AG04449 (cell line): Measurements from ENCODE around the gene CCDC85B.

Experiments used
- CTCF ChIA-PET: fragments of 350-600 bp; formaldehyde crosslinking; extraction: SDS; loops from one replicate; lab custom pipeline; 2021; ENCODE audit warnings: antibody characterized with exemption; lab: Yijun Ruan, JAX
- POLR2A ChIA-PET: fragments of 400-600, 350-600 bp; formaldehyde crosslinking; extraction: SDS; loops from one replicate; lab custom pipeline; 2020; ENCODE audit warnings: antibody characterized with exemption, inconsistent platforms; lab: Yijun Ruan, JAX
- DNase-seq: peaks from one replicate; pipeline ENCODE4 v3.0.0-alpha.2; 2010; ENCODE audit warnings: low read depth, low spot score
- H3K4me3 ChIP-seq: 2 replicates; pipeline ENCODE4 v1.5.1; 2011; ENCODE audit warnings: low read depth, mild to moderate bottlenecking, control low read depth, low read length
- TF ChIP-seq, protein P1 (sequence below): IDR thresholded peaks from one replicate; pipeline ENCODE4 v1.5.1; 2011; ENCODE audit warnings: mild to moderate bottlenecking, moderate library complexity, low read length, control low read depth, inconsistent platforms; ENCODE audit not compliant: insufficient read depth; ENCODE audit errors: missing control alignments

The CCDC85B gene

DNA sequence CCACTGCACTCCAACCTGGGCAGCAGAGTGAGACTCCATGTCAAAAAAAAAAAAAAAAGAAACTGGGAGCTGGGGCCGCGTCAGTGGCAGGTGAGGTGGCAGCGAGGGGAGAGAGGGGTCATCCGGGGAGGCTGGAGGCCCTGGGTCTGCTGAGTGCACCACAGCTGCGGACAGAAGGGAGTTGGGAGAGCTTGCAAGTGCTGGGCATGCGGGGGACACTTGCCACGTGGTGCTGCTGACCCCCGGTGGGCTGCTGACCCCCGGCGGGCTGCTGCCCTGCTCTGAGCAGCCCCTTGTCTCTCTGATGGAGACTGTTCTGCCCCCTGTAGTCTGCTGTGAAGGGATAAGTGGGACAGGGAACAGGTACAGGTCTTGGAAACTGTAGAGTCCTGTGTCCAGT, 31.4 kb downstream of the CCDC85B start:
- POLR2A ChIA-PET: no interaction called here
- CTCF ChIA-PET: interaction anchor here (1.1 to 4.4 kb wide), 6 partner anchors 22 to 124 kb away, joined by 3 to 28 read pairs (median 5); partner anchors contain the start of genes CCDC85B and FIBP
- TF ChIP-seq, protein P1, sequence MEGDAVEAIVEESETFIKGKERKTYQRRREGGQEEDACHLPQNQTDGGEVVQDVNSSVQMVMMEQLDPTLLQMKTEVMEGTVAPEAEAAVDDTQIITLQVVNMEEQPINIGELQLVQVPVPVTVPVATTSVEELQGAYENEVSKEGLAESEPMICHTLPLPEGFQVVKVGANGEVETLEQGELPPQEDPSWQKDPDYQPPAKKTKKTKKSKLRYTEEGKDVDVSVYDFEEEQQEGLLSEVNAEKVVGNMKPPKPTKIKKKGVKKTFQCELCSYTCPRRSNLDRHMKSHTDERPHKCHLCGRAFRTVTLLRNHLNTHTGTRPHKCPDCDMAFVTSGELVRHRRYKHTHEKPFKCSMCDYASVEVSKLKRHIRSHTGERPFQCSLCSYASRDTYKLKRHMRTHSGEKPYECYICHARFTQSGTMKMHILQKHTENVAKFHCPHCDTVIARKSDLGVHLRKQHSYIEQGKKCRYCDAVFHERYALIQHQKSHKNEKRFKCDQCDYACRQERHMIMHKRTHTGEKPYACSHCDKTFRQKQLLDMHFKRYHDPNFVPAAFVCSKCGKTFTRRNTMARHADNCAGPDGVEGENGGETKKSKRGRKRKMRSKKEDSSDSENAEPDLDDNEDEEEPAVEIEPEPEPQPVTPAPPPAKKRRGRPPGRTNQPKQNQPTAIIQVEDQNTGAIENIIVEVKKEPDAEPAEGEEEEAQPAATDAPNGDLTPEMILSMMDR: no peak
- no peak overlapping the region for H3K4me3 ChIP-seq
- no peak for DNase-seq

DNA sequence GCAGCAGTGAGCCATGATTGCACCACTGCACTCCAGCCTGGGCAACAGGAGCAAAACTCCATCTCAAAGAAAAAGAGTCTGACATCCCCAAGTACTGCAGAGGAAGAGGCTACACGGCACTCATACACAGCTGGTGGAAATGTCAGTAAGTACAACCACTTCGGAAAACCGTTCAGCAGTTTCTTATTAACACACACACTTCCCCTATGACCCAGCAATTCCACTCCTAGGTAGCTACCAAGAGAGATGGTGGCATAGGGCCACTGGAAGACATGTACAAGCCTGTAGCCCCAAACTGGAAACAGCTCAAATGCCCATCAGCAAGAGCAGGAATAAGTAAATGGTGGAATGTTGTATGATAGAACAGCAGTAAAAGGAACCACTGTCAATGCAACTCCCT, 32.1 kb downstream of the CCDC85B start:
- ChIA-PET CTCF (interaction anchor here (0.6 to 4.4 kb wide), 6 partner anchors 10 to 100 kb away, joined by 3 to 28 read pairs (median 5); partner anchors contain the start of genes CCDC85B and FIBP), POLR2A (interaction anchor here (0.9 kb wide), 1 partner anchor 22 kb away, joined by 3 read pairs; no protein-coding TSS in a partner anchor)
- DNase-seq: no peak
- TF ChIP-seq, protein P1: no peak
- H3K4me3 ChIP-seq: no peak overlapping the region

DNA sequence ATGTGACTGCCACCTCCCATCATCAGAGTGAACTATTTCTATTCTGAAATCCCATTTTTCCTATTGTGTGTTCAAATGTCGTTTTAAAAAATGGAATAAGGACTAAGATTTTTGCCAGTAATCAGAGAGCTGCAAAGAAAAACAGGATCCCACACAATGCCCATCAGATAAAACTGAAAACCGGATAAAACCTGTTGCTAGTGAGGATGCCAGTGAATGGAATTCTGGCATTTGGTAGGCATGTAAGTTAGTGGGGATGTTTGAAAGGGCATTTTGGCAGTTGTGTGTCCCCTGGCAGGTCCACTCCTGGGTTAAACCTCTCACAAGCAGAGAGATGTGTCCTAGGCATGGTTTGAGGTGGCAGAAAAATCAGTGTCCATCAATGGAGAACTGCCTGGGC, 34.9 kb downstream of the CCDC85B start:
- POLR2A ChIA-PET: interaction anchor here (1.2 kb wide), 1 partner anchor 10 kb away, joined by 5 read pairs; no protein-coding TSS in a partner anchor
- no peak overlapping the region for H3K4me3 ChIP-seq
- CTCF ChIA-PET: interaction anchor here (1.1 kb wide), 1 partner anchor 41 kb away, joined by 5 read pairs; no protein-coding TSS in a partner anchor
- TF ChIP-seq, protein P1: no peak
- DNase-seq: no peak

DNA sequence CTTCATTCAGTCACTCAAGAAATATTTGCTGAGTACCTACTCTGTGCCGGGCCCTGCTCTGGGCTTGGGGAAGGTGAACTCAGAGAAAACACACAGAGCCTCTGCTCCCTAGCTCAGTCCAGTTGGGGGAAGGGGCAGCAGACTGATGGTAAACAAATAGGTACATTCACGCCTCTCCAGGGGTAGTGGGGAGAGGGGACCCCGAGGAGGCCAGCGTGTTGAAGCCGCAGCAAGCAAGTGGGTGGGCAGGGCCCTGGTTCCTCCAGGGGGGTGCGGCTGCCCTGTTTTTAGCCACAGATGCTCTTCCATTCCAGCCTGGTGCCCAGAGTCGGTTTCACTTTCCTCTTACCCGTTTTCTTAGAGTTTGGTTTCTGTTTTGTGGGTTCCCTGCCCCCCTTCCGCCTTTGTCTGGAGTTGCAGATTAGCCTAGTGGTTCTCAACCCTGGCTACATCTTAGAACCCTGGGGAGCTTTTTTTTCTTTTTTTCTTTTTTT, 37.5 kb downstream of the CCDC85B start:
- CTCF ChIA-PET: interaction anchor here (0.9 kb wide), 1 partner anchor 39 kb away, joined by 3 read pairs; no protein-coding TSS in a partner anchor
- POLR2A ChIA-PET: interaction anchor here (0.9 kb wide), 1 partner anchor 39 kb away, joined by 3 read pairs; the partner anchor contains the start of gene FIBP

DNA sequence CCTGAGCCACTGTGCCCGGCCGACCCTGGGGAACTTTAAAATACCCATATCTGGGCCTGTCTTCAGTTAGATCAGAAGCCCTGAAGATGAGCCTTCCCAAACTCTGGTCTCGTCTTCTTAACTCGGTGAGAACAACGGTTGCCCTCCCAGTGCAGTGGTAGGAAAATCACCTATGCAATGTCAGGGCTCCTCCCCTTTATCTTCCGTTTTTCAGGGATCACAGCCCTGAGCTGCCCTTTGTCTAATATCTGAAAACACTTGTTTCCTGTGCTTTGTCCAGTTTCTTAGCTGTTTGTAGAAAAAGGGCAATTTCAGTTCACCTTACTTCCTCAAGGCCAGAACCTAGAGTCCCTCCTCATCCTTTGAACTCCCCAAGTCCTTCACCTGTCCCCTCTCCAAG, 38.2 kb downstream of the CCDC85B start:
- POLR2A ChIA-PET: no interaction called here
- H3K4me3 ChIP-seq: no peak overlapping the region
- TF ChIP-seq, protein P1: no peak
- CTCF ChIA-PET: no interaction called here
- DNase-seq: no peak

More for the DNA sequence above, 37.5 kb downstream of the CCDC85B start:
- DNase-seq: no peak
- TF ChIP-seq, protein P1: no peak
- no peak overlapping the region for H3K4me3 ChIP-seq

DNA sequence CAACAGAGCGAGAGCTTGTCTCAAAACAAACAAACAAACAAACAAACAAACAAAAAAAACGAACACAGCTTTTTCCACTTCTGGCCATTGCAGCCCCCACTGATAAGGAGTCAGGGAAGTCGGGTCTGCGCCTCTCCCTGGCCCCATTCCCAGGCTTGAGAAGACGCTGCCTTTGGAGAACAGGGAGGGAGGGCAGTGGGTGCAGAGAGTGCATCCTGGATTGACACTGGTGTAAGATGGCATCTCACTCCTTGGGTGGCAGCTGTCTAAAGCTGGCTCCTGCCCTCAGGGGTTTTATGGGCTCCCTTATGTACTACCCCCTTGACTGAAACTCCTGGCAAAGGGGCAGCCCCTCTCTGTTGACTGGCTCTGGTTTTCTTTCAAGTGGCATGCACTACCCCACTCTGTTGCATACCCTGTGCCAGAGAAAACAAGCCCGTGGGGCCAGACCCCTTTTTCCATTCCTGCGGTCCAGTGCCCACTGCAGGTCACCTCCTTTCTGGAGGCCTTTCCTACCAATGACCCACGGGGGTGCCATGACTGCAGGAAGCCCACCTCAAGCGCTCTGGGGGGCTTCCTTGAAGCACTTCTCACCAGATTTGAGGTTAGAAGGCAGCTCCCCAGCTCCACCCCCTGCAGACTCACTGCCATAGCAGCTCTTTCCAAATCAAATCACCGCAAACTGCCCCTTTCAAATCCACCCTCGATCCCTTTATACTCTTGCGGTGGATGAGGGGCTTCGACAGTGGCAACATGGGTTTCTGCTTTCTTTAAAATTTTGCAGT, 41.5 kb downstream of the CCDC85B start:
- DNase-seq: no peak
- TF ChIP-seq, protein P1: no peak
- CTCF ChIA-PET: interaction anchor here (0.7 to 2.5 kb wide), 5 partner anchors 9 to 46 kb away, joined by 3 to 17 read pairs (median 4); partner anchors contain the start of gene CCDC85B
- H3K4me3 ChIP-seq: no peak overlapping the region
- POLR2A ChIA-PET: no interaction called here
